Endothelial cell (in vitro differentiated cells): ENCODE results near the gene TM9SF1. TPM values are rescaled to one million over a fixed set of nuclear protein-coding genes. Genes with fewer than 3 reads are reported as not detected.
A peak's percentile ranks its signal among the peaks of the same experiment; 100 is the strongest.

Experiments
- DNase-seq: peaks from one replicate; pipeline ENCODE4 v3.0.0; 2021; ENCODE audit warnings: low spot score
- H3K27ac Mint-ChIP-seq: one replicate; pipeline ENCODE4 v1.8.0; 2021; ENCODE audit warnings: mixed read lengths, inconsistent platforms; ENCODE audit not compliant: unreplicated experiment
- H3K27me3 Mint-ChIP-seq: one replicate; pipeline ENCODE4 v1.8.0; 2021; ENCODE audit warnings: mild to moderate bottlenecking, moderate library complexity, mixed read lengths, inconsistent platforms; ENCODE audit not compliant: unreplicated experiment
- H3K36me3 Mint-ChIP-seq: one replicate; pipeline ENCODE4 v1.8.0; 2021; ENCODE audit warnings: mild to moderate bottlenecking, low read depth, mixed read lengths, inconsistent platforms; ENCODE audit not compliant: unreplicated experiment
- H3K4me1 Mint-ChIP-seq: one replicate; pipeline ENCODE4 v1.8.0; 2021; ENCODE audit warnings: mild to moderate bottlenecking, mixed read lengths, inconsistent platforms; ENCODE audit not compliant: unreplicated experiment
- H3K4me3 Mint-ChIP-seq: one replicate; pipeline ENCODE4 v1.8.0; 2021; ENCODE audit warnings: mild to moderate bottlenecking, mixed read lengths, inconsistent platforms; ENCODE audit not compliant: unreplicated experiment
- H3K9me3 Mint-ChIP-seq: one replicate; pipeline ENCODE4 v1.8.0; 2021; ENCODE audit warnings: mixed read lengths, inconsistent platforms; ENCODE audit not compliant: unreplicated experiment
- CTCF ChIP-seq: fragments of 200-600 bp; sonication (generic); IDR thresholded peaks from one replicate; pipeline ENCODE4 v1.5.0; 2021; ENCODE audit warnings: antibody characterized with exemption; ENCODE audit not compliant: unreplicated experiment
- total RNA-seq: library from RNA; stranded (reverse); fragmentation: NEBNext Ultra II Directional; extraction: Animal tissue kit (Norgen Biotek cat#: 25700); gene quantifications from one replicate; pipeline ENCODE4 v1.2.1, GENCODE V29; 2021; ENCODE audit not compliant: unreplicated experiment

TM9SF1 gene
- total RNA-seq, 1 donor from 2014 or later = 41.8 TPM

- DNase-seq = peak; percentile 97
- no peaks in the 10 kb centered on the region for H3K9me3 Mint-ChIP-seq
- peak within 1 kb of the TSS; percentile 91 for H3K4me3 Mint-ChIP-seq
- H3K27ac Mint-ChIP-seq = peak within 1 kb of the TSS; percentile 70
- H3K27me3 Mint-ChIP-seq = peaks cover 11% of the 10 kb centered on the region
- H3K4me1 Mint-ChIP-seq = peaks cover 12% of the 10 kb centered on the region
- peaks cover 50% of the 10 kb centered on the region for H3K36me3 Mint-ChIP-seq
- TF ChIP-seq CTCF = peak; percentile 96
These were observed 34.1 kb downstream of the TM9SF1 start, which contains the start of gene IRF9 for GRCh38 chr14:24160850-24161804. Gene IRF9, plus strand, starts transcription at chr14:24161265. Its CDS starts 880 bp downstream, at chr14:24162145.

- no peak overlapping the region for H3K27ac Mint-ChIP-seq
- H3K4me1 Mint-ChIP-seq = peaks cover 17% of the 10 kb centered on the region
- peaks cover 9% of the 10 kb centered on the region for H3K27me3 Mint-ChIP-seq
- H3K9me3 Mint-ChIP-seq = no peaks in the 10 kb centered on the region
- H3K36me3 Mint-ChIP-seq = peaks cover 49% of the 10 kb centered on the region
- H3K4me3 Mint-ChIP-seq = no peak overlapping the region
- no peak for DNase-seq
- no peak for TF ChIP-seq CTCF
These were observed 34.8 kb downstream of the TM9SF1 start for GRCh38 chr14:24160499-24160849.

GRCh38 chr14:24159777-24160498 is 35.3 kb downstream of the TM9SF1 start:
- Mint-ChIP-seq H3K27me3 (peaks cover 9% of the 10 kb centered on the region), H3K4me1 (peaks cover 21% of the 10 kb centered on the region), H3K36me3 (peaks cover 45% of the 10 kb centered on the region), H3K27ac (no peak overlapping the region), H3K9me3 (no peaks in the 10 kb centered on the region), H3K4me3 (peak overlapping the region; percentile 11)
- no peak for DNase-seq
- TF ChIP-seq CTCF = no peak

GRCh38 chr14:24157331-24157730 is 37.9 kb downstream of the TM9SF1 start:
- no peak for DNase-seq
- H3K27me3 Mint-ChIP-seq = peaks cover 12% of the 10 kb centered on the region
- H3K9me3 Mint-ChIP-seq = no peaks in the 10 kb centered on the region
- no peak for TF ChIP-seq CTCF
- H3K4me3 Mint-ChIP-seq = no peak overlapping the region
- peaks cover 25% of the 10 kb centered on the region for H3K4me1 Mint-ChIP-seq
- no peak overlapping the region for H3K27ac Mint-ChIP-seq
- peaks cover 37% of the 10 kb centered on the region for H3K36me3 Mint-ChIP-seq
